22Rv1 (cell line): Measurements from ENCODE around the gene SPINDOC.

Experiments used
- ZFX ChIP-seq: fragments of 450-650 bp; IDR thresholded peaks from 2 replicates; pipeline ENCODE4 v1.6.1; 2017; ENCODE audit warnings: antibody characterized with exemption, borderline replicate concordance
- TF ChIP-seq, protein P1 (sequence below): fragments of 450-650 bp; IDR thresholded peaks from 2 replicates; pipeline ENCODE4 v1.5.1; 2017; ENCODE audit warnings: mild to moderate bottlenecking

DNA sequence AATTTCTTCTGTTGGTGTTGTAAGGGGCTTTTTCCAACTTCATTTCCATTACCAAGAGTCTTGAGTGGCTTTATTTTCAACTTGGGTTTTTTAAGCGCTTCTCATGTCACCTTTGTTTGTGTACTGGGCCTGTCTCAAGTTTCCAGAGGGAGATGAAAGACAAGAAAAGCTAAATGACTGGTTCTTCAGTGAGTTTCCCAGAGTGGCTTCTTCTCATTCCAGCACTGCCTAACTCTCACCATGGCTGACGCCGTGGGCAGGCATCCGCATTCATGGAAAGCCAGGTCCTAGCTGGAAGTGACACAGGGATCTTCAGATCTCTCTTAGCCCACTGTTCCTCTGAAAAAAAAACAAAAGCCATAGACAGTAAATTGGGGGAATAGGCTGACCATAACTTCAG is 54.3 kb downstream of the SPINDOC start:
- TF ChIP-seq, protein P1, sequence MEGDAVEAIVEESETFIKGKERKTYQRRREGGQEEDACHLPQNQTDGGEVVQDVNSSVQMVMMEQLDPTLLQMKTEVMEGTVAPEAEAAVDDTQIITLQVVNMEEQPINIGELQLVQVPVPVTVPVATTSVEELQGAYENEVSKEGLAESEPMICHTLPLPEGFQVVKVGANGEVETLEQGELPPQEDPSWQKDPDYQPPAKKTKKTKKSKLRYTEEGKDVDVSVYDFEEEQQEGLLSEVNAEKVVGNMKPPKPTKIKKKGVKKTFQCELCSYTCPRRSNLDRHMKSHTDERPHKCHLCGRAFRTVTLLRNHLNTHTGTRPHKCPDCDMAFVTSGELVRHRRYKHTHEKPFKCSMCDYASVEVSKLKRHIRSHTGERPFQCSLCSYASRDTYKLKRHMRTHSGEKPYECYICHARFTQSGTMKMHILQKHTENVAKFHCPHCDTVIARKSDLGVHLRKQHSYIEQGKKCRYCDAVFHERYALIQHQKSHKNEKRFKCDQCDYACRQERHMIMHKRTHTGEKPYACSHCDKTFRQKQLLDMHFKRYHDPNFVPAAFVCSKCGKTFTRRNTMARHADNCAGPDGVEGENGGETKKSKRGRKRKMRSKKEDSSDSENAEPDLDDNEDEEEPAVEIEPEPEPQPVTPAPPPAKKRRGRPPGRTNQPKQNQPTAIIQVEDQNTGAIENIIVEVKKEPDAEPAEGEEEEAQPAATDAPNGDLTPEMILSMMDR = no peak
- no peak for TF ChIP-seq ZFX
